HCT116 (cell line): Measurements from ENCODE around the gene RHD. TPM values are rescaled to one million over a fixed set of nuclear protein-coding genes. Genes with fewer than 3 reads are reported as not detected.
"Not testable (repeated sequence)": the region's sequence is repeated elsewhere in the genome, so short reads cannot be mapped to it uniquely, and the experiment has no call there.

ENCODE experiments used
- ATAC-seq: fragments of 200-7000 bp; cut with Tn5 transposase; 2 replicates; pipeline ENCODE4 v1.9.1; 2020; ENCODE audit warnings: mild to moderate bottlenecking, moderate library complexity
- BruUV-seq: library from RNA; stranded (reverse); fragments of 400-500 nt; replicated peaks from 2 replicates; lab custom pipeline; 2021; lab: Mats Ljungman, UMichigan
- CTCF ChIA-PET: fragments of 300-600 bp; sonication (Branson Sonifier 250); formaldehyde crosslinking; loops from one replicate; lab custom pipeline; 2021; ENCODE audit warnings: antibody characterized with exemption; lab: Charles Lee
- POLR2A ChIA-PET: fragments of 300-600, 350-600 bp; sonication (Branson Sonifier 250); formaldehyde crosslinking; loops from one replicate; lab custom pipeline; 2021; ENCODE audit warnings: antibody characterized with exemption; lab: Charles Lee
- RAD21 ChIA-PET, 2 experiments: fragments of 300-600 bp; sonication (Branson Sonifier 250); formaldehyde crosslinking; loops; one replicate each; lab custom pipeline; 2023; ENCODE audit warnings: low total read pairs in 2 of 2; ENCODE audit not compliant: uncharacterized antibody in 2 of 2, unreplicated experiment in 2 of 2, low non-redundant PET in 1 of 2; lab: Charles Lee
- DNase-seq: peaks from one replicate; pipeline ENCODE4 v3.0.0-alpha.2; 2010; ENCODE audit warnings: low read depth, low spot score
- H2AFZ ChIP-seq: fragments of 200-600 bp; shearing (Covaris generic), sonication (generic); 2 replicates; pipeline ENCODE4 v1.6.1; 2017; ENCODE audit warnings: low read depth, mixed run types, mixed read lengths, antibody characterized with exemption, low read length; ENCODE audit not compliant: poor library complexity, severe bottlenecking
- H3K27ac ChIP-seq: 2 replicates; pipeline ENCODE4 v1.5.1; 2012; ENCODE audit warnings: low read depth, low read length
- H3K27me3 ChIP-seq: fragments of 200-600 bp; sonication (generic); 2 replicates; pipeline ENCODE4 v1.6.1; 2016; ENCODE audit warnings: mixed run types, low read length, mixed read lengths; ENCODE audit not compliant: insufficient read depth
- H3K36me3 ChIP-seq, 2 experiments: fragments of 200-500 bp in 1 of 2; fragments of 200-600 bp in 1 of 2; sonication (Bioruptor generic) in 1 of 2; sonication (generic) in 1 of 2; 2 replicates each; pipeline versions ENCODE4 v1.5.1 to v1.6.1; 2014 to 2016; ENCODE audit warnings: low read length in 2 of 2, inconsistent platforms in 1 of 2, mixed read lengths in 1 of 2, mixed run types in 1 of 2; ENCODE audit not compliant: insufficient read depth in 2 of 2, control insufficient read depth in 1 of 2
- H3K4me1 ChIP-seq, 2 experiments: fragments of 200-600 bp in 1 of 2; sonication (generic) in 1 of 2; 2 replicates each; pipeline versions ENCODE4 v1.5.1 to v1.6.1; 2012 to 2017; ENCODE audit warnings: low read length in 2 of 2, inconsistent platforms in 1 of 2, mild to moderate bottlenecking in 1 of 2, mixed read lengths in 1 of 2, mixed run types in 1 of 2, moderate library complexity in 1 of 2; ENCODE audit not compliant: insufficient read depth in 2 of 2, control insufficient read depth in 1 of 2
- H3K4me2 ChIP-seq: fragments of 200-600 bp; sonication (generic); 2 replicates; pipeline ENCODE4 v1.6.1; 2017; ENCODE audit warnings: mixed run types, low read length, mixed read lengths
- H3K4me3 ChIP-seq, 2 experiments: fragments of 200-600 bp in 1 of 2; sonication (generic) in 1 of 2; replicated peaks in 1 of 2; 2 replicates each; pipeline ENCODE4 v1.5.1; 2011 to 2016; ENCODE audit warnings: low read length in 2 of 2, control low read depth in 1 of 2, low read depth in 1 of 2, mild to moderate bottlenecking in 1 of 2, mixed read lengths in 1 of 2, mixed run types in 1 of 2
- H3K79me2 ChIP-seq: fragments of 200-600 bp; sonication (generic); 2 replicates; pipeline ENCODE4 v1.6.1; 2017; ENCODE audit warnings: mild to moderate bottlenecking, mixed run types, low read length, moderate library complexity, mixed read lengths; ENCODE audit not compliant: insufficient read depth
- H3K9ac ChIP-seq: fragments of 200-600 bp; sonication (generic); 2 replicates; pipeline ENCODE4 v1.6.1; 2016; ENCODE audit warnings: low read length, mixed read lengths
- H3K9me2 ChIP-seq: fragments of 200-600 bp; sonication (generic), shearing (Covaris generic); 2 replicates; pipeline ENCODE4 v1.6.1; 2017; ENCODE audit warnings: mixed run types, mild to moderate bottlenecking, moderate library complexity; ENCODE audit not compliant: insufficient read depth
- H3K9me3 ChIP-seq, 2 experiments: fragments of 200-500 bp in 1 of 2; fragments of 200-600 bp in 1 of 2; sonication (Bioruptor generic) in 1 of 2; sonication (generic) in 1 of 2; 2 replicates each; pipeline ENCODE4 v1.6.1; 2014 to 2017; ENCODE audit warnings: low read length in 2 of 2, mixed read lengths in 2 of 2, inconsistent platforms in 1 of 2, low read depth in 1 of 2, mild to moderate bottlenecking in 1 of 2, mixed run types in 1 of 2, moderate library complexity in 1 of 2; ENCODE audit not compliant: control insufficient read depth in 1 of 2, insufficient read depth in 1 of 2
- H4K20me1 ChIP-seq: fragments of 200-600 bp; sonication (generic), shearing (Covaris generic); 2 replicates; pipeline ENCODE4 v1.6.1; 2017; ENCODE audit warnings: mixed run types, mild to moderate bottlenecking, moderate library complexity; ENCODE audit not compliant: insufficient read depth
- intact Hi-C: fragments of 100-400 bp; cut with micrococcal nuclease; formaldehyde crosslinking; loops from 2 replicates; pipeline ENCODE4 v1.10.0; 2022
- total RNA-seq: library from RNA; stranded (reverse); gene quantifications from one replicate; pipeline ENCODE4 v1.2.1, GENCODE V29; 2021; ENCODE audit not compliant: unreplicated experiment

The RHD gene
- total RNA-seq, 1 experiment from 2014 or later = not detected

DNA sequence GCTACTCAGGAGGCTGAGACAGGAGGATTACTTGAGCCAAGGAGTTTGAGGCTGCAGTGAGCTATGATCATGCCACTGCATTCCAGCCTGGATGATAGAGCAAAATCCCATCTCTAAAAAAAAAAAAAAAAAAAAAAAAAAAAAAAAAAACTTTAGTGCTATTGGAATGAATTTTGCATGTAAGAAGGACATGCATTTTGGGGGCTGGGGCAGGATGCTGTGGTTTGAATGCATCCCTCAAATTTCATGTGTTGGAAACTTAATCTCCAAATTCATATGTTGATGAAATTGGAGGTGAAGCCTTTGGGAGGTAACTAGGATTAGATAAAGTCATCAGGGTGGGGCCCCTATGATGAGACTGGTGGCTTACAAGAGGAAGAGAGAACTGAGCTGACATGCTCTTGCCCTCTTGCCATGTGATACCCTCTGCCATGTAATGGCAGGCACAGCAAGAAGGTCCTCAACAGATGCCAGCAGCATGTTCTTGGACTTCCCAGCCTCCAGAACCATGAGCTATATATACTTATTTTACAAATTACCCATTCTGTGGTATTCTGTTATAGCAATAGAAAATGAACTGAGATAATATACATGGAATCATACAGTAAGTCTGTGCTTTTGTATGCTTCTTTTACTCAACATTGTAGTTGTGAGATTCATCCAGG, 40.6 kb downstream of the RHD start:
- H3K27ac ChIP-seq, H3K4me3 ChIP-seq, H3K4me2 ChIP-seq, ATAC-seq, POLR2A ChIA-PET, H3K27me3 ChIP-seq, H3K79me2 ChIP-seq, H3K9ac ChIP-seq, CTCF ChIA-PET, RAD21 ChIA-PET, BruUV-seq, DNase-seq, intact Hi-C loops, H3K4me1 ChIP-seq, H2AFZ ChIP-seq, H4K20me1 ChIP-seq, H3K9me3 ChIP-seq, H3K9me2 ChIP-seq, H3K36me3 ChIP-seq: not testable (repeated sequence)

DNA sequence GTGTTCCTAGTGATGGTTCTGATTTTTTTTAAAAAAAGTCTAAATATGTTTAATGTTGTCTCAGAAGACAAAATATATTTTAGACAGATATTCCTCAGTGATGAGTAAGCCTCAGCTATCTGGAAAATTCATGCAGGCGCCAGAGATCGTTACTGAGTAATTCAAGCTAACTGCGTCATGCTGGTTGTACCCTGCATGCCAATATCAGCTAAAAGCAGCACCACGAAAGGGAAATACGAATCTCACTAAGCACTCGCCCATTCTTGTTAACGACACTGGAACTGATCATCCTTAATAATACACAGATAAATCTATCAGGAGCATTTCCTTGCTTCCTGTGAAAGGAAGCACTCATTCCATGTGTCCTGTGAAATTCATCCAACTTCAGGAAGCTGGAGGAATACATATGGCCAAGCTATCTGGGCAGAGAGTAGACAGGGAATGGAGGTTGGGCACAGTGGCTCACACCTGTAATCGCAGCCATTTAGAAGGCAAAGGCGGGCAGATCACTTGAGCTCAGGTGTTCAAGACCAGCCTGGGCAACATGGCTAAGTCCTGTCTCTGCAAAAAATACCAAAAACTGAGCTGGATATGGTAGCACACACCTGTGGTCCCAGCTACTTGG, 48.1 kb downstream of the RHD start:
- intact Hi-C loops, H3K36me3 ChIP-seq, H2AFZ ChIP-seq, BruUV-seq, H3K9me3 ChIP-seq, CTCF ChIA-PET, H3K27ac ChIP-seq, H3K79me2 ChIP-seq, H3K4me1 ChIP-seq, H4K20me1 ChIP-seq, RAD21 ChIA-PET, H3K9me2 ChIP-seq, H3K9ac ChIP-seq, H3K4me3 ChIP-seq, DNase-seq, H3K4me2 ChIP-seq, H3K27me3 ChIP-seq, POLR2A ChIA-PET, ATAC-seq: not testable (repeated sequence)

DNA sequence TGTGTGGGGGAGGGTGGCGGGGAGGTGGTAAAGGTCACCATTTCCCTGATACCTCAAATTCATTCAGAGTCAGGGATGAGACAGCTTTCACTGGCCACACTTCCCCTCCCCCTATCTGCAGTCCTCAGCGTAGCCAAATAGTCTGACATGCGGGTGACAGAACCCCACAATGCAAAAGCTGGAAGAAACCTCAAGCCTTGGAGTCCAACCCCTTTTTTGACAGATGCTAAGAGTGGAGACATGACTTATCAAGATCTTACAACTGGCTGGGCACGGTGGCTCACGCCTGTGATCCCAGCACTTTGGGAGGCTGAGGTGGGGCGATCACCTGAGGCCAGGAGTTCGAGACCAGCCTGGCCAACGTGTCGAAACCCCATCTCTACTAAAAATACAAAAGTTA, 49.8 kb downstream of the RHD start:
- POLR2A ChIA-PET, CTCF ChIA-PET, H2AFZ ChIP-seq, H4K20me1 ChIP-seq, BruUV-seq, RAD21 ChIA-PET, H3K9me2 ChIP-seq, H3K79me2 ChIP-seq, H3K27me3 ChIP-seq, H3K9ac ChIP-seq, intact Hi-C loops, H3K27ac ChIP-seq, H3K36me3 ChIP-seq, H3K9me3 ChIP-seq, H3K4me3 ChIP-seq, ATAC-seq, DNase-seq, H3K4me2 ChIP-seq, H3K4me1 ChIP-seq: not testable (repeated sequence)

GRCh38 chr1:25324407-25324806, 52.1 kb downstream of the RHD start:
- CTCF ChIA-PET, H3K9ac ChIP-seq, H3K27me3 ChIP-seq, H3K27ac ChIP-seq, H3K36me3 ChIP-seq, H3K9me2 ChIP-seq, H3K9me3 ChIP-seq, POLR2A ChIA-PET, ATAC-seq, H3K4me1 ChIP-seq, H3K79me2 ChIP-seq, H4K20me1 ChIP-seq, intact Hi-C loops, H3K4me2 ChIP-seq, H3K4me3 ChIP-seq, DNase-seq, BruUV-seq, H2AFZ ChIP-seq, RAD21 ChIA-PET: not testable (repeated sequence)
